HG02884 (cell line): Measurements from ENCODE around the gene ZNF536.
"Not testable (repeated sequence)": the region's sequence is repeated elsewhere in the genome, so short reads cannot be mapped to it uniquely, and the experiment has no call there.

Experiments
- ATAC-seq: cut with Tn5 transposase; IDR thresholded peaks from one replicate; pipeline ENCODE4 v1.9.1; 2021; ENCODE audit warnings: mild to moderate bottlenecking, moderate library complexity; ENCODE audit not compliant: unreplicated experiment

Gene ZNF536

GRCh38 chr19:30471441-30471840 is 99.3 kb downstream of the ZNF536 start:
- no peak for ATAC-seq

GRCh38 chr19:30473334-30473867 is 101.2 kb downstream of the ZNF536 start:
- ATAC-seq = no peak

- no peak for ATAC-seq
Observed at GRCh38 chr19:30476997-30477396, 104.8 kb downstream of the ZNF536 start.

- ATAC-seq = no peak
Observed at GRCh38 chr19:30479231-30479630, 107.0 kb downstream of the ZNF536 start.

GRCh38 chr19:30480097-30480496 is 107.9 kb downstream of the ZNF536 start:
- ATAC-seq = no peak

- no peak for ATAC-seq
Observed at GRCh38 chr19:30481063-30481462, 108.9 kb downstream of the ZNF536 start.

GRCh38 chr19:30481823-30482222 is 109.6 kb downstream of the ZNF536 start:
- ATAC-seq = no peak

GRCh38 chr19:30482956-30483355 is 110.8 kb downstream of the ZNF536 start:
- no peak for ATAC-seq

GRCh38 chr19:30486250-30486649 is 114.1 kb downstream of the ZNF536 start:
- ATAC-seq = not testable (repeated sequence)

- no peak for ATAC-seq
Observed at GRCh38 chr19:30487178-30487577, 115.0 kb downstream of the ZNF536 start.

- no peak for ATAC-seq
Observed at GRCh38 chr19:30488191-30488590, 116.0 kb downstream of the ZNF536 start.

- ATAC-seq = no peak
Observed at GRCh38 chr19:30490760-30491159, 118.6 kb downstream of the ZNF536 start.

GRCh38 chr19:30492586-30493270 is 120.5 kb downstream of the ZNF536 start:
- no peak for ATAC-seq

- no peak for ATAC-seq
Observed at GRCh38 chr19:30497034-30497433, 124.8 kb downstream of the ZNF536 start.

- not testable (repeated sequence) for ATAC-seq
Observed at GRCh38 chr19:30498085-30498484, 125.9 kb downstream of the ZNF536 start.

- ATAC-seq = no peak
Observed at GRCh38 chr19:30498707-30499106, 126.5 kb downstream of the ZNF536 start.

- ATAC-seq = no peak
Observed at GRCh38 chr19:30504272-30504671, 132.1 kb downstream of the ZNF536 start.

GRCh38 chr19:30512176-30513081 is 140.2 kb downstream of the ZNF536 start:
- no peak for ATAC-seq

- no peak for ATAC-seq
Observed at GRCh38 chr19:30513082-30513411, 140.9 kb downstream of the ZNF536 start.

- no peak for ATAC-seq
Observed at GRCh38 chr19:30516111-30516510, 143.9 kb downstream of the ZNF536 start.

GRCh38 chr19:30516531-30516930 is 144.3 kb downstream of the ZNF536 start:
- ATAC-seq = no peak
